MV-4-11 (cell line): ENCODE results near the gene RBMS2.
"Not testable (repeated sequence)": the region's sequence is repeated elsewhere in the genome, so short reads cannot be mapped to it uniquely, and the experiment has no call there.

Source experiments
- DNase-seq: peaks from one replicate; lab custom pipeline; 2025; lab: John Stamatoyannopoulos, UW

RBMS2 gene

DNA sequence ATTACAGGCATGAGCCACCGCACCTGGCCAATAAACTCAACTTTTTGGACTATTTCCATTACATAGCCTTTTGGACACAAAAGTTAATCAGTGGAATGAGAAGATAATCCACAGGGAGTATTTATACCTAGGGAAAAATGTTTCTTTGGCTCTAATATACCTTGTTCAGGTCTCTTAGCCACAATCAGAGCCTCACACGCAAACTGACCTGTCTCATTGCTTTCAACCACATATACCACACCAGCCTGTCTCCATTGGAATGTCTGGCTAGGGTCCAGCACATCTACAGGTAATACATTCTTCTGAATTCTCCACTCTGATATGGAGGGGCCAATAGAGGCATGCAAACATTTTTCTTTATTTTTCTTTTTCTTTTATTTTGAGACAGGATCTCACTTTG is 3.8 kb upstream of the RBMS2 start:
- DNase-seq, result no peak

DNA sequence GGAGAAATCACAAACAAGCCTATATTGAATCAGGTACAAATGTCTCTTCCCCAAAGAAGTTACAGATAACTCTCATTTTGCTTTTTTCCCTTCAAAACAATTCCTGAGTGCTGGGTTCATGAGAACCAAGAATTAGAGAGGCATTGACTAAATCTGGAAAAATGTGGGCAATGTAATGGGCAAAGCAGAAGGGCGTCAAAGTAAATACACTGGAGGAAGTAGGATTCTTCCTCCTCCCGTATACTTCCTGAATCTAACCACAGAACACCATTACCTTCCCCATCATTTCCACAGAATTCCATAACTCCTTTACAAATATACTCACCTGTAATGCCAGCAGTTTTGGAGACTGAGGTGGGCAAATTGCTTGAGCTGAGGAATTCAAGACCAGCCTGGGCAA is 3.0 kb upstream of the RBMS2 start:
- DNase-seq, result no peak

DNA sequence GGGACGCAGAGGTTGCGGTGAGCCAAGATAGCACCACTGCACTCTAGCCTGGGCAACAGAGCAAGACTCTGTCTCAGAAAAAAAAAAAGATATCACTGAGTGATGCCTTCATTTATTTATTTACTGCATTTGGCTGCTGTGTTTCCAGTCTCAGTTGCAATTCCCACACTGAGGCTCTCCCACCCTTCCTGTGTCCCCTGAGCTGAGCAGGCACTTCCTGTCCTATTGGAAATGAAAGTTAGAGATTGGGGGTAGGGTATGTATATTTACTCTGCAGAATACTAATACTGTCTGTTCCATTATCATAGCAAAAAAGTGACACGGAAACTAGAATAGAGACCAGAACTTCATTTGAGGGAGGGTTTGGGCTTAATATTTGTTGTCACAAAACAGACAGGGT is 1.6 kb upstream of the RBMS2 start:
- DNase-seq, result no peak

DNA sequence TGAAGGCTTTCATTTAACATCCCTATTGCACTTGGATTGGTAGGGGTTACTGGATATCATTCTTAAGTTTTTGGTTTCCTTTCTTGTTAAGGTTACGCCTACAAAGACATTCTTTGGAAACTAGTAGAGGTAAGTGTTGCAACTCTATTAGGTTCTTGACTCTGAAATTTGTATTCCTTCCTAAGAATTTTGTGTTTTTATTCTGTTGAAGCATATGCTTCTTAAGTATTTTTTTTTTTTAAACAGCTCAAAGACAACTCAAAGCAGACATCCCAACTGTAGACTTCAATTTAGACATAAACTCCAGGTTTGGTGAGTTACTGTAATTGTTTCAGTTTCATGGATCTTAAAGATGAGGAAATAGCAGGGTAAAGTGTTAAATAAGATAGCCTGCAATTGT is 1.1 kb upstream of the RBMS2 start:
- DNase-seq, result no peak

DNA sequence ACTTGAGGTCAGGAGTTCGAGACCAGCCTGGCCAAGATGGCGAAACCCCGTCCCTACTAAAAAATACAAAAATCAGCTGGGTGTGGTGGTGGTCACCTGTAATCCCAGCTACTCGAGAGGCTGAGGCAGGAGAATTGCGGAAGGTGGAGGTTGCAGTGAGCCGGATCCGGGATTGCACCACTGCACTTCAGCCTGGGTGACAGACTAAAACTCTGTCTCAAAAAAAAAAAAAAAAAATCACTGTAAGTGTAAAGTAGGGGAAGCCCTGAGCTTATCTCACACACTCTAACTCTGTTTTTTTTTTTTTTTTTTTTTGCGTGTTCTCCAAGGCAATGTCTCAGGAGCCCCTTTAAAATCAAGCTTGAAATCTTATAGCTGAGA is 421 bp upstream of the RBMS2 start:
- DNase-seq, result no peak

DNA sequence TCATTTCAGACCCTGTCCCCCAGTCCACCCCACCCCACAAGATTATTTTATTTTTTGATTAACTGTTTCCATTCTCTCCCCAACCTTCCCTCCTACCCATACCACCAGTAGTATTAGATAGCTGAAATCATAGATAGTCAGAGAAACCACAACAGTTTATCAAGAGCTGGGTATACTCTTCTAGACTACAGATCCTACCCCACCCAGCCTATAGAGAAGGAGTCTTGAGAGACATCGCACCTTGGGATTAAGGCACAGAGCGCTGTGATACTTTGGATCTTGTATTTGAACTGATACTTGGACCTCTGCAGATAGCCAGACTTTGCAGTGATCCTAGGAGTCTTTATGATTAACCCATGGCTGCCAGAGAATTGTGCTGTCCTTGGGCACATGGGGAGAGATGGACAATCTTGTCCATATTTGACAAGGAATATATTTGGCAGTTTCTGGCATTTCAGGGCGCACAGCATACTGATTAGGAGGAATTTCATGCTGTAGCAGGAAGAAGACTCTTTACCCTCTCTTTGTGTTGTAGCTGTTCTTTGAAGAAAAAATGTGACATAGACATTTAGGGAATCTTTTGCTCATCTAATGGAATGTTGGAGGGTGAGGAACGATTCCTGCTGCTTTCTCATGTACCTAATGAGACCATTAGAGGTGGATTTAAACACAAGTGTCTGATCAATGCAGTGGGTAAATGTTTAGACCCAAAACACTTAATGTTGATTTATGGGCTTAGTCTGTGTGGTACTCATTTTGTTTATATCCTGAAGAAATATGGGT is 982 bp downstream of the RBMS2 start:
- no peak for DNase-seq

DNA sequence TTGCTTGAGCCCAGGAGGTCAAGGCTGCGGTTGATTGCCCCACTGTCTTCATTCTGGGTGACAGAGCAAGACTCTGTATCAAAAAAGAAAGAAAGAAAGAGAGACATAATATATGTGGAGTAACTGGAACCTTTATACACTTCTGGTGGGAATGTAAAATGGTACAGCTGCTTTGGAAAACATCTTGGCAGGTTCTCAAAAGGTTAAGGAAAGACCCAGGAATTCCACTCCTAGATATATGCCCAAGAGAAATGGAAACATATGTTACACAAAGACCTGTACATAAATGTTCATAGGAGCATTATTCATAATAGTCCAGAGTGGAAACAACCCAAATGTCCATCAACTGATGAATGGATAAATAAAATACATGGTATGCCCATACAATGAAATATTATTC is 7.2 kb downstream of the RBMS2 start:
- DNase-seq, result no peak

DNA sequence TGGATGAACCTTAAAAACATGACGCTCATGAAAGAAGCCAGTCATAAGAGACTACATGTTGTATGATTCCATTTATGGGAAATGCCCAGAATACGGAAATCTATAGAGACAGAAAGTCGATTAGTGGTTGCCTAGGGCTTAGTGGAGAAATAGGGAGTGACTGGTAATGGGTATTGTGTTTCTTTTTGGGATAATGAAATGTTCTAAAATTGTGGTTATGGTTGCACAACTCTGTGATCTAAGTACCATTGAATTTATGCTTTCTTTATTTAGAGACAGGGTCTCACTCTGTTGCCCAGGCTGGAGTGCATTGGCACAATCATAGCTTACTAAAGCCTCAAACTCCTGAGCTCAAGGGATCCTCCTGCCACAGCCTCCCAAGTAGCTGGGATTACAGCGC is 8.0 kb downstream of the RBMS2 start:
- peak; percentile 70 for DNase-seq

DNA sequence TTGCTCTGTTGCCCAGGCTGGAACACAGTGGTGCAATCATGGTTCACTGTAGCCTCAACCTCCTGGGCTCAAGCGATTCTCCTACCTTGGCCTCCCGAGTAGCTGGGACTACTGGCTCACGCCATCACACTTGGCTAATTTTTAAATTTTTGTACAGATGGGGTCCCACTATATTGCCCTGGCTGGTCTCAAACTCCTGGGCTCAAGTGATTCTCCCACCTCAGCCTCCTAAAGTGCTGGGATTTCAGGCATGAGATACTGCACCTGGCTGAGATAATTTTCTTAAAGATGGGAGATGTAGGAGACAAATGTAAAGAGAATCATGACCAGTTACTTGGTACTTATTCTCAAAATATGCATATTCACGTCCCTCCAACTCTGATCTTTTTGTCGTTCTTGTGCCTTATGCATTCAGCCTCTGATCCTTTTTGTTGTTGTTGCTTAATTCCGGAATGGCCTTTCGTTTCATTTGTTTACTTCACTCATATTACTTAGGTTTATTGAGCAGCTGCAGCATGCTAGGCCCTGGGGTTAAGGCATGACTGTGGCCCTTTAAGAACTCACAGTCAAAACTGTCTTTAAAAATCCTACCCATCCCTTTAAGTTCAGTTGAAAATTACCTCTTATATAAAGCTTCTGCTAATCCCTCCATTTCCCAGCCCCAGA is 8.9 kb downstream of the RBMS2 start:
- DNase-seq, result no peak

DNA sequence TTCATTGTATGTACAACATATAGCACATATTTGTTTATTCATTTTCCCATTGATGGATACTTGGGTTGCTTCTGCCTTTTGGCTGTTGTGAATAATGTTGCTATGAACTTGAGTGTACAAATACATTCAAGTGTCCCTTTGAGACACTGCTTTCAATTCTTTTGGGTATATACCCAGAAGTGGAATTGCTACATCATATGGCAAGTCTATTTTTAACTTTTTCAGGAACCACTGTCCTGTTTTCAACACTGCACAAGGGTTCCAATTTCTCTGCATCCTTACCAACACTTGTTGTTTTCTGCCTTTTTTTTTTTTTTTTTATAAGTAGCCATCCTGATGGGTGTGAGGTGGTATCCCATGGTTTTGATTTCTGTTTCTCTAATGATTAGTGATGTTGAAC is 15.9 kb downstream of the RBMS2 start:
- peak; percentile 32 for DNase-seq

DNA sequence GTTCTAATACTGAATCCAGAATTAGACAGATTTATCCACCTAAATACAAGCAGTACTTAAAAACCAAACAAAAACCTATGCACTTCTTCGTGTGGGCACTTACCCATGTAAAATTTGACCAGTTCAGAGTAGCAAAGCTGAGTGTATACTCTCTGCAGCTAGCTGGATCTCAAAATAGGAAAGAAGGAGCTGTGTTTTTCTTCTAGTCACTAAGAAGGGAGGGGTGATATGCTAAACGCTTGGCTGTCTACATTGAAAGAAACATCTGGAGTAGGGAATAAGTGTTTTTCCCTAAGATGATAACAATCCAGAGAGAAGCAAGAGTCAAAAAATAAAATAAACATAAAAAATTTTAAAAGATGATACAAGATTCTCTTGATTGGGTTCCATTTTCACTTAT is 20.0 kb downstream of the RBMS2 start:
- DNase-seq, result no peak

DNA sequence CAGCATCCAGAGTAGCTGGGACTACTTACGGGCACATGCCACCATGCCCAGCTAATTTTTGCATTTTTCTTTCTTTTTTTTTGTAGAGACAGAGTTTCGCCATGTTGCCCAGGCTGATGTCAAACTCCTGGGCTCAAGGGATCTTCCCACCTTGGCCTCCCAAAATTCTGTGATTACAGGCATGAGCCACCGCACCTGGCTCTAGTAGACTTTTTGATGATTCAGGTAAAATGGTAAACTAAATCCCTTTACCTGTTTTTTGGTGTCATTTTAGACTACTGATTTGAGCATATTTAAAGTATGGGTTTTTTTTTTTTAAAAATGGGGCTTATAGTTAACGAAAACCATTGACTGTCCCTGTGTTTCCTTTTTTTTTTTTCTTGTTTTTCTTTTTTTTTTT is 20.5 kb downstream of the RBMS2 start:
- no peak for DNase-seq

DNA sequence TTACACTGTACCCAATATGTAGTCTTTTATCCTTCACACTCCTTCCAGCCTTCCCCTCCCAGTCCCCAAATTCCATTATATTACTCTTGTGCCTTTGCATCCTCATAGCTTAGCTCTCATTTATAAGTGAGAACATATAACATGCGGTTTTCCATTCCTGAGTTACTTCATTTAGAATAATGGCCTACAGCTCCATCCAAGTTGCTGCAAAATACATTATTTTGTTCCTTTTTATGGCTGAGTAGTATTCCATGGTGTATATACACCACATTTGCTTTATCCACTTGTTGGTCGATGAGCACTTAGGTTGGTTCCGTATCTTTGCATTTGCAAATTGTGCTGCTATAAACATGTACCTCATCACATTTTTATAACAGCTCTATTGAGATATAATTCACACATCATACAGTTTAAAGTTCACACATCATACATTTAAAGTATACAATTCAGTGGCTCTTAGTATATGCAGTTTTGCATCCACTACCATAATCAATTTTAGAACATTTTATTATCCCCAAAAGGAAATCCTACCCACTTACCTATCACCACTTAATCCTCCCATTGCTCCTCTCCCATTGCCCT is 23.5 kb downstream of the RBMS2 start:
- DNase-seq, result no peak

DNA sequence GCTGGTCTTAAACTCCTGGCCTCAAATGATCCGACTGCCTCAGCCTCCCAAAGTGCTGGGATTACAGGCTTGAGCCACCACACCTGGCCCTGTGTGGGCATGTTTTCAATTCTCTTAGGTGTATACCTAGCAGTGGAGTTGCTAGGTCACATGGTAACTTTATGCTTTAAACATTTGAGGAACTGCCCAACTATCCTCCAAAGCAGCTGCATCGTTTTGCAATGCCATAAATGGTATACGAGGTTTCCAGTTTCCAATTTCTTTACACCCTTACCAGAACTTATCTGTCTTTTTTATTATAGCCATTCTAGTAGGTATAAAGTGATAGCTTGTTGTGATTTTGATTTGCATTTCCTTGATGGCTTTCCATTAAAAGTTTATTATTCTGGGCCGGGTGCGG is 25.1 kb downstream of the RBMS2 start:
- DNase-seq, result peak; percentile 25

DNA sequence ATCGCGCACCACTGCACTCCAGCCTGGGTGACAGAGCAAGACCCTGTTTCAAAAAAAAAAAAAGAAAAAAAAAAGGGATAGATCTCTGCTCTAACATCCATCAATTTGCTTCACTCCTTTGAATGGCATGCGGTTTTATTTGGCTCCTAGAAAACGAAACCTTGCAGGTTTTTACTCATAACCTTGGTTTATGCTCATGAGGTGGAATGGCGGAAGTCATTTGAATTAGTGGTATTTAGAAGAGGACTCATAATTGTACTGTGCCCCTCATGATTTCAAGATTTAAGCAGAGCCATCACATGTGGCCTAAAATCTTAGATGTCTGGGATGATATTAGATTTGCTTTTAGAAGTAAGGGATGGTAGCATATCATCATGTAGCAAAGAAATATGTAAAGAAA is 29.4 kb downstream of the RBMS2 start:
- no peak for DNase-seq

DNA sequence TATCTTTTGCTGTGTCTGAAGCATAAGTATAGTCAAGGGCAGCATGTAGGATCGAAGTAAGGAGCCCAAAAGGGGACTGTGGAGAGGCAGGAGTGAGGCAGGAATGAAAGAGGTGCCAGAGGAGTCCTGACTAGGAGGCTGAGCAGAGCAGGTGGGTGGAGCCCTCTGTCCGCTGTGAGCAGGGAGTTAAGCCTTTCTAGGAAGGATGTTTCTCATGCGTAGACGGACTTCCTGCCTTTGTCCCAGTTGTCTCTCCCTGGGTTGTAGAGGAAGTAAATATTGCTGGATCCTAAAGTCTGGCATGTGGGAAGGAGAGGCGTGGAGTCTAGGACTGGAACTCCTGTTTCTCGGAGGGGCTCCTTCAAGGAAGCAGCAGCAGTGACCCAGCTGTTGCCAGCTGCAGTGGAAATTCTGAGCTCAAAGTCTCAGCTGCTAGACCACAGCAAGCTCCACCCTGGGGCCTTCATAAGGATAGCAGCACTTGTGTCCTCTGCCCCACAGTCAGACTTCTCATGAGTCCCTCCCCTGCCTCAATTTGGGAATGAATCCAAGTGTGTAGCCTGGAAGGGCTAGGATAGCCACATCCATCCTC is 44.0 kb downstream of the RBMS2 start:
- peak; percentile 64 for DNase-seq

DNA sequence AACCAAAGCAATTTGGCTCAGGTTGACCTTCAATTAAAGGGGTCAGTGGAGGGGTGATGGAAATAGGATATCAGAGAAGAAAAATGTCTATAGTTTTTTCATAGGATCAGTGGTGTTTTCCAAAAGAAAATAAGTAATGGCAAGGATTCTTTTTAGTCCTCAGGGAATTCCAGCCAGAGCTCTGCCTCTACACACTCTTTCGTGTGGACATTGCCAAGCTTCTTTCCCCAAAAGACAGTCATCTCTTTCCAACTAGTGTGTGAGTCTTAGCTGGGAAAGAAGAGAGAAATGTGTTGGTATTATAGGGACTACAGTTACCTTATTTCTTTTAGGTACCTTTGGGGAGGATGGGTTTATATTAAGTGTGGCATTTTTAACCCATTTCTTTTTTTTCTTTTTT is 46.5 kb downstream of the RBMS2 start:
- no peak for DNase-seq

DNA sequence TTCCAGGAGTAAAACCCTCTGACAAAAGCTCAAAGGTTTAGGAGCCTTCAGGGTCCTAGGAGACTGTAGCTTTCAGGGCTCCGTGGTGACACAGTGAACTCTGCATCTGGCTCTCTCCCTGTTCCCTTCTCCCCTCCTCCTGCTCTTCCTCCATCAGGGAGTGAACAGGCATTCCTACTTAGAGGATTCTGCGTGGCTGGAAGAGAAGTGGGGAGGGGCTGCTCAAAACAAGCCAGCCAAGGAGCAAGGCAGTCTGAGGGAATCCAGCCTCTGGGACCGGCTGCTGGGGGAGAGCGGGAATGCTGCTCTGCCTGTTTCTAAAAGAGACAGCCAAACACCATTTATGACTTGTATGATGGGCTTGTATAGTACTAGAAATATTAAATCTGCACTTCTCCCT is 49.5 kb downstream of the RBMS2 start:
- DNase-seq, result no peak

DNA sequence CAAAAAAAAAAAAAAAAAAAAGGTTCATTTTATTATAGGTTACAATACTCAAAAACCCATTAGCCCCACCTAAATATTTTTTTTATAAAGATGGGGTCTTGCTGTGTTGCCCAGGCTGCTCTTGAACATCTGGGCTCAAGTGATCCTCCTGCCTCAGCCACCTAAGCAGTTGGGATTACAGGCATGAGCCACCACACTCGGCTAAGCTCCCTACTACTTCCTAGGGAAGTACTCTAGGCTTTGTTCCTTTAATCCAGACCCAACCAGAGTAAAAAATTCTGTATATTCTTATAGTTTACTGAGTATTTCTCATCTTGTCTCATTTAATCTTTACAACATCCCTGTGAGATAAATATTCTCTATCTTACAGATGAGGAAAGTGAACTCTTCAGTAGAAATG is 50.7 kb downstream of the RBMS2 start:
- no peak for DNase-seq

DNA sequence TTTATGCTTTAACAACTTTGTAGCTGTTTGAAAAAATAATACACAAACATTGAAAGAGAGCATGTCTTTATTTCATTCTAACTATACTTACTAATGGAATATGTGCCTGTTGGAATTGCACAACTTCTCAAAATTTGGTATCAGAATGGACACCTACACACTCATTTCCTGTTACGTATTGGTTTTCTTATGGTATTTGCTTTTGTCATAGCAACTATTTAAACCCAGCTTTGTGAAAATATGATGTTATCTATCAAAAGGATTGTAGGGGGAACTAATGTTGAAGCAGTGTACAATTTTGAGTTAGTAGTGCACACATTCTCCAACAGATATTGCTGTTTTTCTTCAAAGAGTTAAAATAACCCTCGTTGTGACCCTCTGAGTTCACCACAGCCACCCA is 52.6 kb downstream of the RBMS2 start:
- peak; percentile 42 for DNase-seq

DNA sequence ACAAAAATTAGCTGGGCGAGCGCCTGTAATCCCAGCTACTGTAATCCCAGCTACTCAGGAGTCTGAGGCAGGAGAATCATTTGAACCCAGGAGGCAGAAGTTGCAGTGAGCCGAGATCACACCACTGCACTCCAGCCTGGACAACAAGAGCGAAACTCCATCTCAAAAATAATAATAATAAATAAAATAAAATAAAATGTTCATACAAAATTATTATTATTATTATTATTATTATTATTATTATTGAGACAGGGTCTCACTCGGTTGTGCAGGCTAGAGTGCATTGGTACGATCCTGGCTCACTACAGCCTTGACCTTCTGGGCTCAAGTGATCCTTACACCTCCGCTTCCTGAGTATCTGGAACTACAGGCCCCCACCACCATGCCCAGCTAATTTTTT is 55.6 kb downstream of the RBMS2 start:
- DNase-seq, result not testable (repeated sequence)

DNA sequence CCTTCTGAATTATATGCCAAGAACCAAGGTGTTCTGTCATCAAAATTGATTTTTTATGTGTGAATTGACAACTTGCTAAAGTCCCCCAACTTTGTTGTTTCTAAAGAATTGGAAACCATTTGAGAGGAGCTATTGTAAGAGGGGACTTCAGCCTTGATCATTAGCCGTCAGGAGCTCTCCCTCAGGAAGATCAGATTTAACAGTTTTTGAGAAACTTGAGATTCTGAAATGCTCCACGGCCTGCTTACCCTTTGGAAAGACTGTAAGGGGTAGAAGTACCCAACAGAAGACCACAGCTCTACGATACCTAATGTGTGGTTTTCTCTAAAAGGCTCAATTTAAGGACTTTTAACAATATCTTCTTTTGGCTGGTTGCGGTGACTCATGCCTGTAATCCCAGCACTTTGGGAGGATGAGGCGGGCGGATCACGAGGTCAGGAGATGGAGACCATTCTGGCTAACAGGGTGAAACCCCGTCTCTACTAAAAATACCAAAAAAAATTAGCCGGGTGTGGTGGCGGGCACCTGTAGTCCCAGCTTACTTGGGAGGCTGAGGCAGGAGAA is 57.4 kb downstream of the RBMS2 start:
- peak; percentile 12 for DNase-seq
